Activated CD4-positive, CD25-positive, alpha-beta regulatory T cell treated with anti-CD3 and anti-CD28 coated beads, Interleukin-2, amount 50 U/mL, for 16 hours (primary cell): Measurements from ENCODE around the gene FDPS.

Source experiments
- DNase-seq: peaks from one replicate; pipeline ENCODE4 v3.0.0-alpha.2; 2020; ENCODE audit warnings: low read depth, low spot score

Gene FDPS

GRCh38 chr1:155308493-155309422 lies at the start of gene FDPS:
FDPS (plus strand) TSS chr1:155308866; CDS start chr1:155309790, 924 bp downstream.
- peak; percentile 95 for DNase-seq

- no peak for DNase-seq
Measured at GRCh38 chr1:155260276-155260675, 48.4 kb upstream of the FDPS start.

DNA sequence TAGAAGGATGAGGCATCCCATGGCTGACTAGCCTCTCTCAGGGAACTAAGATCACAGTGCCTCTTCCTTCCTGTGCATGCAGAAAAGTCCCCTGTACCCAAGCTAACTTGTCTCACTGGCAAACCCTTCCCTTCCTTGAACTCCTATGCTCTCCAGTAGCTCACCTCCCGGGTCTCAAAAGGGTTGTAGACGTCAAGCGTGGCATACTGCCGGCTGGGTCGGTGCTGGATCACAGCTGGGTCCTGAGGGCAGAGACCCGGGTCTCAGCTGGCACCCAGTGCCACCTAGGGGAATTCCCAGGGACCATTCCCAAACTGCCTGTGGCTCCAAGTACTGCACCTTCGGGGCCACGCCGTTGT lies 47.2 kb upstream of the FDPS start:
- no peak for DNase-seq

DNA sequence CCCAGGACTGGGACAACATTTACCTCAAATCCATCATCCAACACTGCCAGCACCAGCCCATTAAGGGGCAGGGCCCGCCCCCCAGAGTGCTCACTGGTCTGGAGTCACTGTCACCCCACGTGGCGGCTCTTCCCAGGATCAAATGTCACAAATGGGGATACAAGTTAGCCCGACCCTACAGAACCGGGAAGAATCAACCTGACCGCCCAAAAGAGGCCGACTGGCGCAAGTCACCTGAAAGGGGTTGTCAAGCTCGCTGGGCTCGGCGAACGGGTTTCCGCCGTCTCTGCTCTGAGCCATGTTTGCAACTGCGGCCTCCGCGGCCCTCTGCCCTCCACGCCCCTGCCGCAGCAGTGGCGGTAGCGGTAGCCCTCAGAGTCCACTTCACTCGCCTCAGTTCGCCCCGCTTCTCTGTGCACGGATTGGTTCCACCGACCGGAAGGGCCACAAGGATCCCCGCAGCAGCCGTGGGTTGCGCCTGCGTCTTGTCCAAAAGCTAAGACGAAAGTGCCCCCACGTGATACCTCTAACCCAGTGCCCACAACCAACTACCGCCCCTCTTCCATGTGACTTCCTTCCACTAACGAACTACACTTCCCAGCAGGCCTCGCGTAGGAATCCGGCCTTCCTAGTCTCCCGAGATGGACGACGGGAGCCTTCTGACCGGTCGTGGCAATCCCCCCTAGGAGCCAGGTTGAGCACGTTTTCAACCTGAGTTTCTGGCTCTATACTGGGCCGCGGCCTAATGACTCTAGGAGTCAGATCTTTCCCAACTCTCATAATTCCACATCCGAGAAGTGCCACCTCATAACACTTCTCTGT lies 46.6 kb upstream of the FDPS start, which contains the start of gene SCAMP3:
SCAMP3 (minus strand) TSS at position 509 of the 822 bp plus-strand sequence; CDS start at position 300, 209 bp downstream.
- peak; percentile 82 for DNase-seq

GRCh38 chr1:155263067-155263466 lies 45.6 kb upstream of the FDPS start:
- DNase-seq, result no peak

GRCh38 chr1:155266553-155266952 lies 42.1 kb upstream of the FDPS start:
- DNase-seq, result no peak

GRCh38 chr1:155267373-155267772 lies 41.3 kb upstream of the FDPS start:
- no peak for DNase-seq

GRCh38 chr1:155268630-155269029 lies 40.0 kb upstream of the FDPS start:
- no peak for DNase-seq

DNA sequence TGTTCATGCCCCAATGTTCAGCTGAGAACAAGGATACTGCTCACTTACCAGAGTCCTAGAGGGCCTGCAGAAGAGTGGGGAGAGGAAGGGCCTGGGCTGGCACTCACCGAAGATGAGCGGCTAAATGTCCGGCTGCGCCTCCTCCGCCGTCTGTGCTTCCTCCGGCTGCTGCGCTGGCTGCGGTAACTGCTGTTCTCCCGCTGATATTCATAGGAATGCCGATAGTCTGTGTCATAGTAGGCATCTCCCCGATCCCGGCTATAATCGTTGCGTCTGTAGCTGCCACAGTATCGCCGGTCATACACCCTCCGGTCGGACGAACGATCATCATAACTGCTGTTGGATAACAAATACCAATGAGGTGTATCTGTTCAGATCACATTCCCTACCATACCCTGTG lies 39.3 kb upstream of the FDPS start:
- DNase-seq, result no peak

- DNase-seq, result no peak
Measured at GRCh38 chr1:155272466-155273342, 36.0 kb upstream of the FDPS start.

DNA sequence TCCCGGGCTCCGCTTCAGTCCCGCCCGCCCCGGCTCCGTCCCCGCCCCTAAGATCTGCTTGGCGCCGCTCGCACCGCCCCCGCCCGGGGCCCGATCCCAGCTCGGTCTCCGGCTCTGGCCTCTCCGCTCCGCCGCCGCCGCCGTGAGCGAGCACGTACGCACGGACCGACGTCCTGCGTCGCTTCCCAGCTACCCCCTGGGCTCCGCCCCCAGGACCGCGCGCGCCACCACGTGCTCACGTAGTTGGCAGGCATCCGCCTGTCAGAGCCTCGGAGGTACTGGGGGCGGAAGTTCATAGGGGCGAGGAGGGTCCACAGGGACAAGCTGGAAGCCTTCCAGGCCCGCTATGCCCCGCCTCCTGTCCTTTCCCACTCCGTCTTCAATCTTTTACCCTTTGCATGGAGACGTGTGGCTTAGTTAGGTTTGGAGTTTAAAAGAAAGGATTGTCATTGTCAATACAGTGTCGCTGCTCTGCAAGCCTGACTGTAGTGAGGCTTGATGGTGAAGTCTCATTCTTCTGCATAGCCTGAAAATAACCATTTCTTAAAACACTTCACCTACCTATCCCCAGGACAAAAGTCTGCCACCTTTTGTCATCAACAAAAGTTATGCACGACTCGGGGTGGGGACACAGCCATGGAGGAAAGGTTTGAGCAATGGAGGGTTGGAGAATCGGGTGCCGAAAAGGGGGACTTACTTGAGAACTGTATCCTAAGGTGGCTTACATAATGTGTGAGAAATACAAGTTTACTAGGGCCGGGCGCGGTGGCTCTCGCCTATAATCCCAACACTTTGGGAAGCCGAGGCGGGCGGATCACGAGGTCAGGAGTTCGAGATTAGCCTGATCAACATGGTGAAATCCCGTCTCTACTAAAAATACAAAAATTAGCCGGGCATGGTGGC lies 35.1 kb upstream of the FDPS start, which contains the start of gene CLK2:
CLK2 (minus strand) TSS at position 162 of the 903 bp plus-strand sequence. CDS start 2,527 bp downstream, outside the sequence.
- peak; percentile 86 for DNase-seq

DNA sequence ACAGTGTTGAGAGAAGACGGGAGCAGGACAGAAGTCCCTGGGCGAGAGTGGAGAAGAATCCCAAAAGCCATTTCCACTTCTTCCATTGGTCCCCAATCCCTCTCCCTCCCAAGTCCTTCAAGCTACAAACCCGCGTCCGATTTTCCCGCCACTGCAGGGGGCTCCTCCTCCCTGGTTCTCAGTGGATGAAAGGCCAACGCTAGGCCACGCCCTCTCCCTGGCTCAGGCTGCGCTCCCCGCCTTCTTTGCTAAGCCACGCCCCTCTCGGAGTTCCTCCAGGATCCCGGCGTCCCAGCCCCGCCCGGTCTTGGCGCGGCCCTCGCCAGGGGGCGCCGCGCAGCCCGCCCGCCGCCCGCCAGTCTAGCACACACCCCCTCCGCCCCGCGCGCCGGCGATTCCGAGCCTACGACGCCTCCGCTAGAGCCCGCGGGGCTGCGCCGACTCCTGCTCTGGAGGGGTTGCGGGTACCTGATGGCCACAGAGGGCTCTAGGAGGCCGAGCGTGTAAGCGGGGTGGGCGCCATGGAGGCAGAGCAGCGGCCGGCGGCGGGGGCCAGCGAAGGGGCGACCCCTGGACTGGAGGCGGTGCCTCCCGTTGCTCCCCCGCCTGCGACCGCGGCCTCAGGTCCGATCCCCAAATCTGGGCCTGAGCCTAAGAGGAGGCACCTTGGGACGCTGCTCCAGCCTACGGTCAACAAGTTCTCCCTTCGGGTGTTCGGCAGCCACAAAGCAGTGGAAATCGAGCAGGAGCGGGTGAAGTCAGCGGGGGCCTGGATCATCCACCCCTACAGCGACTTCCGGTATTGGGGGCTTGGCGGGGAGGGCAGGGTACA lies 31.4 kb upstream of the FDPS start, which contains the start of gene HCN3:
HCN3 (plus strand) TSS at position 394 of the 832 bp plus-strand sequence; CDS start at position 522, 128 bp downstream.
- peak; percentile 71 for DNase-seq

GRCh38 chr1:155277902-155278688 lies 30.6 kb upstream of the FDPS start:
- DNase-seq, result peak; percentile 53

DNA sequence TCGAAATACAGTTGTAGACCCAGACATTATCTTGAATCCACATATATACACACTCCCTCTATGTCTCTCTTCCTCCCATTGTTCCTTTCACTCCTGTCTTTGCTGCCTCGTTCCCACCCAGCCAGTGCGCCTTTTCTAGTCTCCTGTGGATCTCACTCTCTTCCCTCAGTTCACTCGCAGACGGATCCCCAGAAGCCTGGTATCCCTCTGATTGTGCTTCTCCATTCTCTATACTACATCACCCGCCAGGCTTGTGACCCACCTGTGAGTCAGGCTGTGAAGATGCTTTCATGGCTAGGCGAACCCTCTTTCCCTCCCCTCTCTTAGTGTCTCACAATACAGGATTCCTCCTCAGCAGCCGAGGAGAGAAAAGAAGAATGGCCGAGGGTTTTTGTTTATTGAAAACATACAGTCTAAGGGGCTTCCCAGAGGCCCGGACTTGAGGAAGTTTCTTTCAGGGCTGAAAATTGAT lies 29.9 kb upstream of the FDPS start:
- no peak for DNase-seq

DNA sequence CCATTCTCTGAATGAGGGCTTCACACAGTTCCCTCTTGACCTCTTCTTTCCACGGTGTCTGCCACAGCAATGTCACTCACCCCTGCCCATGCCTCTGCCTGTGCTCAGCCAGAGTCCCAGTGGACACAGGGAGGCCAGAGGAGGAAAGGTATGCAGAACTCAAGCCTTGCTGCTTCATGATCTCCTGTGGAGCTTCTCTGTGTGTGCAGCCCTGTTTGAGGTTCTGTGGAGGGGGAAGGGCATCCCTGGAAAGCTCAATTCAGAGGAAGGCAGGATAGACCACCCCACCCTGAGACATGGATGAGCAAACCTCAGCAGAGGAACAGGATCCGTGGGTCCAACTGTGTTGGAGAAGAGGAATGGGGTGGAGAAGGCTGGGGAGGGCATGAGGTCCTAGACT lies 29.4 kb upstream of the FDPS start:
- no peak for DNase-seq

- DNase-seq, result no peak
Measured at GRCh38 chr1:155282488-155283091, 26.1 kb upstream of the FDPS start.

DNA sequence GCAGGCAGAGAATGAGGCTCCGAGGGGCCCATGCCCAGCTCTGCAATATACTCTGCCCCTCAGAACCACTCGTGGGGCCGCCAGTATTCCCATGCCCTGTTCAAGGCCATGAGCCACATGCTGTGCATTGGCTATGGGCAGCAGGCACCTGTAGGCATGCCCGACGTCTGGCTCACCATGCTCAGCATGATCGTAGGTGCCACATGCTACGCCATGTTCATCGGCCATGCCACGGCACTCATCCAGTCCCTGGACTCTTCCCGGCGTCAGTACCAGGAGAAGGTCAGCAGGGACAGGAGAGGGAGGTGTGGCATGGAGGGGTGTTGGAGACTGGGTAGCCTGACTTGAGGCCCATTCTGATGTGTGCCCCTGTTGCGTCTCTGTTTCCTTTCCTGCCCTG lies 24.2 kb upstream of the FDPS start:
- no peak for DNase-seq

- DNase-seq, result no peak
Measured at GRCh38 chr1:155285063-155285462, 23.6 kb upstream of the FDPS start.
